PC-9 (cell line): ENCODE data around the gene PROZ. TPM values are rescaled to one million over a fixed set of nuclear protein-coding genes. Genes with fewer than 3 reads are reported as not detected.

Experiments
- BruUV-seq: library from RNA; stranded (reverse); fragments of 400-500 nt; replicated peaks from 2 replicates; lab custom pipeline; 2021; lab: Mats Ljungman, UMichigan
- CTCF ChIA-PET: fragments of 300-600 bp; sonication (Branson Sonifier 250); formaldehyde crosslinking; loops from one replicate; lab custom pipeline; 2022; ENCODE audit warnings: antibody characterized with exemption; lab: Charles Lee
- POLR2A ChIA-PET: fragments of 300-600 bp; sonication (Branson Sonifier 250); formaldehyde crosslinking; loops from one replicate; lab custom pipeline; 2022; ENCODE audit warnings: antibody characterized with exemption; ENCODE audit not compliant: unreplicated experiment; lab: Charles Lee
- DNase-seq, 2 experiments: peaks; one replicate each; pipeline versions ENCODE4 v3.0.0 to v3.0.0-alpha.2; 2015 to 2022; ENCODE audit warnings: mixed read lengths in 1 of 2
- H2AFZ ChIP-seq: fragments of 200-600 bp; sonication (generic); 2 replicates; pipeline ENCODE4 v1.8.1; 2017; ENCODE audit warnings: antibody characterized with exemption
- H3F3A ChIP-seq: fragments of 200-600 bp; sonication (generic); 2 replicates; pipeline ENCODE4 v1.8.1; 2017; ENCODE audit warnings: antibody characterized with exemption, mild to moderate bottlenecking, low read depth; ENCODE audit not compliant: insufficient read depth
- H3K27ac ChIP-seq: fragments of 200-600 bp; sonication (generic); 2 replicates; pipeline ENCODE4 v1.6.1; 2016; ENCODE audit warnings: mixed run types
- H3K27me3 ChIP-seq: fragments of 200-600 bp; sonication (generic); 2 replicates; pipeline ENCODE4 v1.6.1; 2016; ENCODE audit warnings: low read depth, mixed run types; ENCODE audit not compliant: insufficient read depth
- H3K36me3 ChIP-seq: fragments of 200-600 bp; sonication (generic); 2 replicates; pipeline ENCODE4 v1.6.1; 2016; ENCODE audit warnings: low read depth, mixed run types
- H3K4me1 ChIP-seq: fragments of 200-600 bp; sonication (generic); replicated peaks from 2 replicates; pipeline ENCODE4 v1.6.1; 2016; ENCODE audit warnings: mixed run types; ENCODE audit not compliant: insufficient read depth
- H3K4me2 ChIP-seq: fragments of 200-600 bp; sonication (generic); 2 replicates; pipeline ENCODE4 v1.6.1; 2017; ENCODE audit warnings: mixed run types
- H3K4me3 ChIP-seq: fragments of 200-600 bp; sonication (generic); 2 replicates; pipeline ENCODE4 v1.6.1; 2016; ENCODE audit warnings: mixed run types
- H3K79me2 ChIP-seq: fragments of 200-600 bp; sonication (generic); 2 replicates; pipeline ENCODE4 v1.6.1; 2017; ENCODE audit warnings: low read depth, mixed run types
- H3K9me2 ChIP-seq: fragments of 200-600 bp; sonication (generic); 2 replicates; pipeline ENCODE4 v1.8.1; 2017; ENCODE audit warnings: mild to moderate bottlenecking; ENCODE audit not compliant: insufficient read depth
- H3K9me3 ChIP-seq: fragments of 200-600 bp; sonication (generic); 2 replicates; pipeline ENCODE4 v1.8.1; 2016; ENCODE audit warnings: low read depth; ENCODE audit not compliant: insufficient read depth
- H4K20me1 ChIP-seq: fragments of 200-600 bp; sonication (generic); 2 replicates; pipeline ENCODE4 v1.8.1; 2017; ENCODE audit not compliant: insufficient read depth
- CTCF ChIP-seq: fragments of 200-600 bp; sonication (generic); conservative IDR thresholded peaks from 2 replicates; pipeline ENCODE4 v1.6.1; 2017; ENCODE audit warnings: mixed run types, antibody characterized with exemption, mild to moderate bottlenecking, moderate library complexity
- EZH2 ChIP-seq: fragments of 200-600 bp; sonication (generic); IDR thresholded peaks from 2 replicates; pipeline ENCODE4 v1.8.0; 2017; ENCODE audit warnings: antibody characterized with exemption, low read depth
- intact Hi-C: fragments of 100-400 bp; cut with micrococcal nuclease; formaldehyde crosslinking; loops from one replicate; pipeline ENCODE4 v1.10.0; 2022; ENCODE audit not compliant: unreplicated experiment
- total RNA-seq: library from RNA; stranded (reverse); gene quantifications from 2 replicates; pipeline ENCODE4 v1.2.3, GENCODE V29; 2021

Gene PROZ
- total RNA-seq, 1 experiment from 2014 or later = not detected

- no peak for DNase-seq
- TF ChIP-seq EZH2 = no peak
- no peak for TF ChIP-seq CTCF
- Histone ChIP-seq H3K4me2 (no peak overlapping the region), H3F3A (0 out of 2 replicates have a peak, but pooled peaks cover 7% of the 10 kb centered on the region), H3K9me2 (no peaks in the 10 kb centered on the region), H3K4me3 (no peak overlapping the region), H3K27ac (no peak overlapping the region), H3K36me3 (peaks cover 35% of the 10 kb centered on the region), H2AFZ (no peak overlapping the region), H3K4me1 (no peaks in the 10 kb centered on the region), H3K27me3 (no peaks in the 10 kb centered on the region), H3K9me3 (no peaks in the 10 kb centered on the region), H4K20me1 (0 out of 2 replicates have a peak, but pooled peaks cover 4% of the 10 kb centered on the region), H3K79me2 (no peaks in the 10 kb centered on the region)
- ChIA-PET POLR2A (no interaction called here), CTCF (no interaction called here)
- intact Hi-C loops = no loop called here
- BruUV-seq = no TSS peak
These were observed 18.4 kb downstream of the PROZ start for GRCh38 chr13:113176822-113177221.

GRCh38 chr13:113178070-113178895, 19.8 kb downstream of the PROZ start:
- Histone ChIP-seq H3K4me2 (no peak overlapping the region), H2AFZ (no peak overlapping the region), H3K27ac (no peak overlapping the region), H3K79me2 (no peaks in the 10 kb centered on the region), H3K4me3 (no peak overlapping the region), H3F3A (0 out of 2 replicates have a peak, but pooled peaks cover 7% of the 10 kb centered on the region), H3K9me2 (no peaks in the 10 kb centered on the region), H3K4me1 (no peaks in the 10 kb centered on the region), H4K20me1 (peaks cover 4% of the 10 kb centered on the region; the same call in 1 of the 2 replicates), H3K27me3 (no peaks in the 10 kb centered on the region), H3K9me3 (no peaks in the 10 kb centered on the region), H3K36me3 (peaks cover 49% of the 10 kb centered on the region)
- ChIA-PET CTCF (interaction anchor here (0.6 kb wide), 1 partner anchor 316 kb away, joined by 4 read pairs; no protein-coding TSS in a partner anchor), POLR2A (no interaction called here)
- DNase-seq = peak in 1 of 2 experiments; percentile 39
- intact Hi-C loops = loop anchor here (1.0 kb wide), 1 partner anchor 9 kb away; no protein-coding TSS in a partner anchor
- BruUV-seq = no TSS peak
- no peak for TF ChIP-seq EZH2
- no peak for TF ChIP-seq CTCF

- H3K27ac ChIP-seq = no peak overlapping the region
- no peak overlapping the region for H3K4me2 ChIP-seq
- intact Hi-C loops = loop anchor here (1.0 kb wide), 1 partner anchor 8 kb away; no protein-coding TSS in a partner anchor
- ChIA-PET CTCF (interaction anchor here (0.6 kb wide), 1 partner anchor 316 kb away, joined by 4 read pairs; no protein-coding TSS in a partner anchor), POLR2A (no interaction called here)
- H3K79me2 ChIP-seq = no peaks in the 10 kb centered on the region
- H3K27me3 ChIP-seq = no peaks in the 10 kb centered on the region
- H4K20me1 ChIP-seq = peaks cover 4% of the 10 kb centered on the region; the same call in 1 of the 2 replicates
- no peaks in the 10 kb centered on the region for H3K4me1 ChIP-seq
- no peaks in the 10 kb centered on the region for H3K9me2 ChIP-seq
- no TSS peak for BruUV-seq
- TF ChIP-seq CTCF = no peak
- TF ChIP-seq EZH2 = no peak
- H3K36me3 ChIP-seq = peaks cover 54% of the 10 kb centered on the region
- H3K4me3 ChIP-seq = no peak overlapping the region
- no peak overlapping the region for H2AFZ ChIP-seq
- H3F3A ChIP-seq = 0 out of 2 replicates have a peak, but pooled peaks cover 2% of the 10 kb centered on the region
- no peak for DNase-seq
- H3K9me3 ChIP-seq = no peaks in the 10 kb centered on the region
These were observed 20.4 kb downstream of the PROZ start for GRCh38 chr13:113178896-113179167.
